NCI-H82 treated with DMSO at 0.1 percent for 48 hours (cell line): ENCODE measurements around the gene CHEK2.
"Not testable (repeated sequence)": the region's sequence is repeated elsewhere in the genome, so short reads cannot be mapped to it uniquely, and the experiment has no call there.

Experiments
- DNase-seq: peaks from one replicate; lab custom pipeline; 2025; ENCODE audit not compliant: unreplicated experiment; lab: John Stamatoyannopoulos, UW

CHEK2 gene

DNA sequence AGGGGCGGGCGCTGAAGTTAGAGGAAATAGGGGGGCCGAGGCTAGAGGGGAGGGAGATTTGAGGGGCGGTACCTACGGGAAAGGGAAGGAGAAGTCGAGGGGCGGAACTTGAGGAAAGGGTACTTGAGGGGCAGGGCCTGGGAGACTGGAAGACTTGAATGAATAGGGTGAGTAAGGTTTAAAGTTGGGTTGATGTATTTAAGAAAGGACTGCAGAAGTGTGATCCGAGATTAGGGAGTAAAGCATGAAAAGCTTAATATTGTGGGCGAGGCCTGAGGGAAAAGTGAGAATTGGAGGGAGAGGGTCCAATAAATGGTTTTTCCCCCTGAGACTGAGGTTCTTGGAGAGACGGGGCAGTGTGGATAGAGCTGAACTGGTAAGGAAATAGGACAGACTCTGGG lies 942 bp upstream of the CHEK2 start:
- no peak for DNase-seq

DNA sequence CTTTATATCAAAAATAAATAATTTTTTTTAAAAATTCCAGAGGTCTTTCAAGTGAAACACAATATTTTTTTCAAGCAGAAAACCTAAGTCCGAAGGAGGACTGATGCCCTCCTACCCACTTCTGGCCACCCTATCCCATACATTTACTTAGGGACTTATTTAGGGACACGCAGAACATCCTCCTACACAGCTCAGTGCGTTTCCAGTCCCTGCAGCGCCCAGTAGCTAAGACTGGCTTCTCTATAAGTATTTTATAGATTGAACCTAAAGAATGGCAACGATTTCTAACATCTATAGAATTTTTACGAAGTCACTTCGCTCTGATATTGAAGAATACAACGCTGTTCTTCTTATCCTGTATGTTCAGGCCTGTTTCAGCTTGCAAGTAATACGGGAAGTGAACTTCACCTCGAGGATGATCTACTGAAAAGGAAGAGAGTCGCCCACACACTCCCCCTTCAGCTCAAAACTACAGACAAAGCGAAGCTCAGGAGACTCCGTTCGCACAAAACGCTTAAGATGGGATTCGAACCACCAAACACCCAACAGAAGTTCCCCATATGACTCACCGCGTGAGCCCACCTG lies 328 bp downstream of the CHEK2 start:
- no peak for DNase-seq

DNA sequence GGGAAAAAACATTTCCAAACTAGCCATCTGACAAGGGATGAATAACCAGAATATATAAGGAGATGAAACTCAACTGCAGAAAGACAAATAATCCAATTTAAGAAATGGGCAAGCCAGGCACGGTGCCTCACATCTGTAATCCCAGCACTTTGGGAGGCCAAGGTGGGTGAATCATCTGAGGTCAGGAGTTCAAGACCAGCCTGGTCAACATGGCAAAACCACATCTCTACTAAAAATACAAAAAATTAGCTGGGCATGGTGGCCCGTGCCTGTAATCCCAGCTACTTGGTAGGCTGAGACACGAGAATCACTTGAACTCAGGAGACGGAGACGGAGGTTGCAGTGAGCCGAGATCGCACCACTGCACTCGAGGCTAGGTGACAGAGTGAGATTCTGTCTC lies 2.7 kb downstream of the CHEK2 start:
- DNase-seq: not testable (repeated sequence)

DNA sequence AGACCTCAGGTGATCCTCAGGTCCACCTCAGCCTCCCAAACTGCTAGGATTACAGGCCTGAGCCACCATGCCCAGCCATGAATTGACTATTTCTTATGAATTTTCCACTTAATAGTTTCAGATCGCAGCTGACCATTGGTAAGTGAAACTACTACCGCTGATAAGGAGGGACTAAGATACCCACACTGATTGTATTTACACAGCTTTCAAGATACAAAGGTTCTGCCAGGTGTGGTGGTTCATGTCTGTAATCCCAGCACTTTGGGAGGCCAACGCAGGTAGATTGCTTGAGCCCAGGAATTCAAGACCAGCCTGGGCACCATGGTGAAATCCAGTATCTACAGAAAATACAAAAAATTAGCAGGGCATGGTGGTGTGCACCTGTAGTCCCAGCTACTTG lies 3.9 kb downstream of the CHEK2 start:
- DNase-seq: no peak

DNA sequence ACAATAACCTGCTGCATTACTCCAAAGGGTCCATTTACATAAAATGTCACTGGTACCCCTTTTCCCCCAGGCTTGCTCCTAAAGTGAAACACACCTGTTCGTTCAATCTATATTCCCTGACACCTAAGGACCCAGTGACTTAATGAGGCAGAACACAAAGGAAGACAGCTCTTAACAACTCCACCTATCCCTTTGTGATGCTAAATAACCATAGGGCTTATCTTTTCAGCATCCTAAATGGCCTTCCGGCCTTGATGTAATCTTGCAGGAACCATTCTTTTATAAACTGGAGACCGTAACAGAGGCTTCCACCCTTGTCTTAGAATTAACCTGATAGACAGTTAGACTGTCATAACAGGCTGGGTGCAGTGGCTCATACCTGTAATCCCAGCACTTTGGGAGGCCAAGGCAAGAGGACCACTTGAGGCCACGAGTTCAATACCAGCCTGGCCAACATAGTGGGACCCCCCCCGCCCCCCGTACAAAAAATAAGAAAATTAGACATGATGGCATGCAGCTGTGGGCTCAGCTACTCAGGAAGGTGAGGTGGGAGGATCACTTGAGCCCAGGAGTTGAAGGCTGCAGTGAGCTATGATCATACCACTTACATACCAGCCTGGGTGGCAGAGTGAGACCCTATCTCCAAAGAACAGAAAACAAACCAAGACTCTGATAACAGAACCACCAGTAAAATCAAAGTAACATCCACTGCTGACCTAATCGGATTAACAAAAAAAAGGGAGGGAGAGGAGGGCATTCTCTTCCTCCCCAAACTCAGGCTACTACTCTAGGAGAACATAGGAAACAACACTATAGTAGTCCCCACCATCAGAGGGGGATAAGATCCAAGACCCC lies 5.1 kb downstream of the CHEK2 start:
- no peak for DNase-seq

DNA sequence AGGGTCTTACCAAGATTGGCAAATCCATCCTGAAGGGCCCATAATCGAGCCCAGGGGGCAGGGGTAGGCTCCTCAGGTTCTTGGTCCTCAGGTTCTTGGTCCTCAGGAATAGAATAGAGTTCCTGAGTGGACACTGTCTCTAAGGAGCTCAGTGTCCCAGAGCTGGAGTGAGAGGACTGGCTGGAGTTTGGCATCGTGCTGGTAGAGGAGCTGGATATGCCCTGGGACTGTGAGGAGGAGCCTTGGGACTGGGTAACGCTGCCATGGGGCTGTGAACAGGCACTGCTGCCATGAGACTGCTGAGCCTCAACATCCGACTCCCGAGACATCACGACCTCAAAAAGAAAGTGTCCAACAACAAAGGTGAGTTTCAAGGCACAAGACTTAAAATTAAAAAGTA lies 7.2 kb downstream of the CHEK2 start:
- DNase-seq: no peak

DNA sequence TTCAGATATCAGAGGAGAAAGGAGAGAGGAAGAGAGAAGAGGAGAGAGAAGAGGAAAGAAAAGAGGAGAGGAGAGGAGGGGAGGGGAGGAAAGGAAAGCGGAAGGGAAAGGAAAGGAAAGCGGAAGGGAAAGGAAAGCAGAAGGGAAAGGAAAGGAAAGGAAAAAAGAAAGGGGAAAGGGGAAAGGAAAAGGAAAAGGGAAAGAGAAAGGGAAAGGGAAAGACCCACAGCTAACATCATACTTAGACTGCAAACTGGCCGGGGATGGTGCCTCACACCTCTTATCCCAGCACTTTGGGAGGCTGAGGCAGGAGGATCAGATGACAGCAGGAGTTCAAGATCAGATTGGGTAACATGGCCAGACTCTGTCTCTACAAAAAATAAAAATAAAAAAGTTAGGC lies 11.4 kb downstream of the CHEK2 start:
- DNase-seq: no peak

DNA sequence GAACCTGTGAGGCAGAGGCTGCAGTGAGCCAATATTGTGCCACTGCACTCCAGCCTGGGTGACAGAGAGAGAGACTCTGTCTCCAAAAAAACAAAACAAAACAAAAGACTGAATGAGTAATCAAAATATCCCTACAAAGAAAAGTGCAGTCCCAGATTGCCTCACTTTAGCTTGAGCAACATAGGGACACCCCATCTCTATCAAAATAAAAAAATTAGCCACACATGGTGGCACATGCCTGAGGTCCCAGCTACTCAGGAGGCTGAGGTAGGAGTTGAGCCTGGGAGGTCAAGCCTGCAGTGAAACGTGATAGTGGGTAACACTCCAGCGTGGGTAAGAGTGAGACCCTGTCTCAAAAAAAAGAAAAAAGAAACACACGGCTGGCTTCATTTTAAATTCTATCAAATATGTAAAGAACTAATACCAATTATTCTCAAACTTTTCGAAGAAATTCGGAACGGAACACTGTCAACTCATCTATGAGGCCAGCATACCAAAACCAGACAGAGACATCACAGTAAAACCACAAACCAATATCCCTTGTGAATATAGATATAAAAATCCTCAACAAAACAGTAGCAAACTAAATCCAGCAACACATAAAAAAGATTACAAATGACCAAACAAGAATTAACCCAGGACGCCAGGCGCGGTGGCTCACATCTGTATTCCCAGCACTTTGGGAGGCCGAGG lies 12.9 kb downstream of the CHEK2 start:
- DNase-seq: no peak

DNA sequence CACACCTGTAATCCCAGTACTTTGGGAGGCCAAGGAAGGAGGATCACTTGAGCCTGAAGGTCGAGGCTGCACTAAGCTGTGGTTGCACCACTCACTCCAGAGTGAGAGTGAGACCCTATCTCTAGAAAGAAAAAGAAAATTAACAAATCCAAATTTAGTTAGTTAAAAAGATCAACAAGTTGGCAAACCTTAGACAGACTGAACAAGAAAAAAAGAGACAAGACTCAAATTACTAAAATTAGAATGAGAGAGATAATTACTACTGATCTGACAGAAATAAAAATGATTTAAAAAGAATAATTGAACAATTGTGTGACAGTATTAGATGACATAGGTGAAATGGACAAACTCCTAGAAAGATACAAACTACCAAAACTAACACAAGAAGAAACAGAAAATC lies 13.6 kb downstream of the CHEK2 start:
- no peak for DNase-seq

DNA sequence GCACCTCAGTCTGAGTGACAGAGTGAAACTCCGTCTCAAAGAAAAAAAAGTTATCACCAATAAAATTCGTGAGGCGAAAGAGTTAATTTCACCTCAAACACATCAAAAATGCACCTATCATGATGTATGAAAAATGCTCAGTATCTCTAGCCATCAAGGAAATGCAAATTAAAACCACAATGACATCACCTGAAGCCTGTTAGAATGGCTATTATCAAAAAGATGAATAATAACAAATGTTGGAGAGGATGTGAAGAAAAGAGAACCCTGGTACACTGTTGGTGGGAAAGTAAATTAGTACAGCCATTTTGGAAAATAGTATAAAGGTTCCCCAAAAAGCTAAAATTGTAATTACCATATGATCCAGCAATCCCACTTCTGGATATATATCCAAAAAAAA lies 23.6 kb downstream of the CHEK2 start:
- DNase-seq: no peak

DNA sequence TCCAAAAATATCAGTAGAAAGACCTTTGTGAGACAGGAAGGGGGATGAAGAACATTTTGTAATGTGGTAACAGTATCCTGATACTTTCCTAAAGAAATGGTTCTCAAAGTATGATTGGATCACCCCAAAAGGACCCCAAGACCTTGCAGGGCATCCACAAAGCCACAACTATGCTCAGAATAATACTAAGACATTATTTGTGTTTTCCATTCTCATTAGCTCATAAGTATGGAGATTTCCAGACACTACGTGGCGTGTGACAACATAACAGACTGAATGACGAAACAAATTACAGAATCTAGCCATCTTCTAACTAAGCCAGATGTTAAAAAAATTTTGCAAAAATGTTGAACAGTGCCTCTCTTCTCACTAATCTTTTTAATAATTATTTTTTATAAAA lies 24.9 kb downstream of the CHEK2 start:
- no peak for DNase-seq

DNA sequence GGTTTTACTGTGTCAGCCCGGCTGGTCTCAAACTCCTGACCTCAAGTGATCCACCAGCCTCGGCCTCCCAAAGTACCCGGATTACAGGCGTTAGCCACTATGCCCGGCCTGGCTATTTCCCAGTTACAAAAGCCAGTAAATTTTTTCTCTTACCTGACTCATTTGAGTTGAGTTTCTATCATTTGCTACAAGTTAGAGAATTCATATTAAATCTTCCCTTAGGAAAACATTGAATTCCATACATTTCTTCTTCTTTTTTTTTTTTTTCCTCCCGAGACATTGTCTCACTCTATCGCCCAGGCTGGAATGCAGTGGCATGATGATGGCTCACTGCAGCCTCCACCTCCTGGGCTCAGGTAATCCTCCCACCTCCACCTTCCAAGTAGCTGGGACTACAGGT lies 26.0 kb downstream of the CHEK2 start:
- DNase-seq: no peak

DNA sequence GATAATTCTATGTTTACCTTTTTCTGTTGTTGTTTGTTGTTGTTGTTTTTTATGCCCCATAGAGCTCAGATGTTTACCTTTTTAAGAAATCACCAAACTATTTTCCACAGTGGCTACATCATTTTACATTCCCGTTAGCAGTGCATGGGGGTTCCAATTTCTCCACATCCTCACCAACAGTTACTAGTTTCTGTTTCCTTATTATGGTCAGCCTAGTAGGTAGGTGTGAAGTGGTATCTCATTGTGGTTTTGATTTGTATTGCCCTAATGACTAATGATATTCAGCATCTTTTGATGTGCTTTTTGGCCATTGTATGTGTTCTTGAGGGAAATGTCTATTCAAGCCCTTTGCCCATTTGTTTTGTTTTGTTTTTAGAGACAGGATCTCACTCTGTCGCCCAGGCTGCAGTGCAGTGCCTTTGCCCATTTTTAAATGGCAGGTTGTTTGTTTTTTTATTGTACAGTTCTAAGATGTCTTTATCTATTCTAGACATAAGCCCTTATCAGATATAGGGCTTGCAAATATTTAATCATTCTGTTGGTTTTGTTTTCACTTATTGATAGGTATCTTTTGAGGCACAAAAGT lies 27.5 kb downstream of the CHEK2 start:
- no peak for DNase-seq

DNA sequence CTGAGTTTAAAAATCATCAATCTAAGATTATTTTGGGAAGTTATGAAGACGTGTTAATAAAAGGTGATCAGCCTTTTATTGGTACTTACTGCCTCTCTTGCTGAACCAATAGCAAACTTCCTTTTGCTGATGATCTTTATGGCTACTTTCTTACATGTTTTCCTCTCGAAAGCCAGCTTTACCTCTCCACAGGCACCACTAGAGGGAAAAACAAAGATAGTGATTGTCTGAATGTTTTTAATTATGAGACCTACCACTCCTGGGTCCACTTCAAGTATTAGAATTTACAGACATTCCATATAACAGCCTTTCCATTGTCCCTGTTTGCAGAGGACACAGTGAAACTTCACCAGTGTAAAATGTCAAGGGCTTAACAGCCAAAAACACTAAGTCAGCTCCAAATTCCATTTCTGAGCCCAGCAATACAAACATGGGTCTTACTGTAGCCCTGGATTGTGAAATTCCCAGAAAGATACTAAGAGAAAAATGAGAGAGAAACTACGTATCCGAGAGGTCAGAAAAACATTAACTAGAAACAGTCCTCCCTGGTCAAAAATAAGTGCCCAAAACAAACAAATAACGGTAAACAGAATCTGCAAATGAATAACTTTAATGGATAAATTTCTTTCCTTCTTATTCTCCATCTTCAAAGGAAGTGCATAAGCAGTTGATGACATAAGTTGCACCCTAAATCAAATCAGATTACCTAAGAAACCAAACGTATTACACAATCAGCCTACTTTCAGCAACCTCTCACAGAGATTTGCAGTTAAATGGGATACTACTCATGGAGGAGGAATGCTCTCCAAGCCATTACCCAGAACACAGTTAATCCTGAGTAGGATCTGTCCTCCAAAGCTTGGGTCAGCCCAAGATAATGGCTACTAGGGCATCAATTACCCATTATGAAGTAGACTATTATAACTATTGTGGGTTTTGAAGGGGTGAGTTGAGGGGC lies 29.5 kb downstream of the CHEK2 start:
- DNase-seq: no peak

DNA sequence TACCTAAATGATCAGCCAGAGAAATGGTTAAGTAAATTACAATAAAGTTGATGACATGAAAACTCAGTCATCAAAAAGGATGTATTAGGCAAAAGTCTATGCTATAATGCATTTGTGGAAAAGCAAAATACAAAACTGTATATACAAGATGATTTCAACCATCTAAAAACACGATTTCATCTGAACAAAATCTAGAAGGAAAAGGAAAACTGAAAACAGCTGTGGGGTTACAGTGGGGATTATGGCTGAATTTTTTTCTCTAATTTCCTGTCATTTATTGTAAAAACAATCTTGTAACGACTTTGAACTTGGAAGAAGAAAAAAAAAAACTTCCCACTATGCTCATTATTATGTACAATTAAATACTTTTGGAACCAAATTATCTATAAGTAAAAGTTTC lies 30.3 kb downstream of the CHEK2 start:
- DNase-seq: no peak

DNA sequence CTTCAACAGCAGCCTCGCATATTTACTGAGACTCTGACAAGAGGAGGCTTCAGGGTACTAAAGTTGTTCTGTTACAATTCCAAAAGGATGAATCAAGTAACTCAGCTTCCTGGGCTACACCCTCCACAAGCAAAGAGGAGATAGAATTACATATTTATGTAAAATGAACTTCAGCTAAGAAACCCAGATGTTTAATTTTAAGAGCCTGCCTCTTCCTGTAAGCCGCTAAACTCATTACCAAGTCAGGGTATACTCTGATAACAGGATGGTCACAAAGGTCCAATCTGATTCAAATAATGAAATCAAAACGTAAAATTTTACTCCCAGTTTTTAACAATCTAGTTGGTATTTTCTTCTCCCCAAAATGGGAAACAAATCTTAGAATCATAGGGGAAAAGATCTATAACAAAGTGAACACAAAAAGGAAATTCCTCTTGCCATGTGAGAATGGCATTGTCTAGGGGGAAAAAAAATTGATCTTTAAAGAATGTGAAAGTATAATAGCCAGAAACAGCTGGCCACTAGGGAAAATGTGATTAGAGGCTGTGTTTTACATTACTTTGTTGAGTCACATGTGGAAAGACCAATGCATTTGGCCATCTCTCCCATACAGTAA lies 30.9 kb downstream of the CHEK2 start:
- no peak for DNase-seq

DNA sequence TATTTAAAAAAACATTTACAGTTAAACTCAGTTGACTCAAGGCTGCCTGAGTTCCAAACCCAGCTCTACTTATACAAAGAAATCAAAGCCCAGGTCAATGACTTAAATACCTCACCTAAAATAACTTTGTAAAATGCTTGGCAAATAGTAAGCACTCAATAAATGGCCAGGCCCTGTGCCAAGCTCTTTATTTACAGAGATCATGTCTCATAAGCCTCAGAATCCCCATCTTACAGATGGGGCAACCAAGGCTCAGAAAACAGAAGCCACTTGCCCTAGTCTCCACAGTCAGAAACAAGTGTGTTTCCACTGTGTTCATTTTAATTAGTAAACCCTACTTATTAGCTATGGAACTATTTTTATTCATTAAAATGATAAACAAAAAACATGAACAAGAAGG lies 31.5 kb downstream of the CHEK2 start:
- no peak for DNase-seq

DNA sequence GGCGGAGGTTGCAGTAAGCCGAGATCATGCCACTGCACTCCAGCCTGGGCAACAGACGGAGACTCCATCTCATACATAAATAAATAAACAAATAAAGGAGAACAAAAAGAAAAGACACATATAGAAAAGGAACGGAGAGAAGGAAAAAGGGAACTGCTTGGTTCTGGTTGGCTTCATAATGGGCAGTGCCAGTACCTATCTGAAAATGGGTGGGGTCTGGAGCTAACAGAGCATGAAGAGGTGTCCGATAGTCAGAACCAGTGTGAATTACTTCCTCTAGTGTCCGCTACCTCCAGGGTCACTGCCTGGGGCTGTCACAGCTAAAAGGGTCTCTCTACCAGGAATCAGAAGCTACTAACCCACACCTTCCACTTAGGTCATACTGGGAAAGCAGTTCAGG lies 34.8 kb downstream of the CHEK2 start:
- no peak for DNase-seq

DNA sequence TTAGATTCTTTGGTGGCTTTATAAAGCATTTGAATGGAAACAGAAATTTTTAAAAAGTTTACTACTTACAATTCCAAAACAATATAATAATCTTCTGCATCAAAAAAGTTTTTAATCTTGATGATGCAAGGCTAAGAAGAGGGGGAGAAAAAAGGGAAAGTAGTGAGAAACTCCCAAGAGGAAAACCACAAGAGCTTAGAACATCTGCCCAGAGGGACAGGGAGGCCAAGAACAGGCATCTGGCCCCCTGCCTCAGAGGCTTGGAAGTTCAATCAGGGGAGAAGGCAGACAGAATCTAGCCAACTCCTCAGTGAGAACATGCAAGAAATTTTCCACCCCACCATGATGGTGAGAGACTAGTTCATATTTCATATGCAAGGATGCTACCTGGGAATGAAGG lies 38.2 kb downstream of the CHEK2 start:
- DNase-seq: no peak

DNA sequence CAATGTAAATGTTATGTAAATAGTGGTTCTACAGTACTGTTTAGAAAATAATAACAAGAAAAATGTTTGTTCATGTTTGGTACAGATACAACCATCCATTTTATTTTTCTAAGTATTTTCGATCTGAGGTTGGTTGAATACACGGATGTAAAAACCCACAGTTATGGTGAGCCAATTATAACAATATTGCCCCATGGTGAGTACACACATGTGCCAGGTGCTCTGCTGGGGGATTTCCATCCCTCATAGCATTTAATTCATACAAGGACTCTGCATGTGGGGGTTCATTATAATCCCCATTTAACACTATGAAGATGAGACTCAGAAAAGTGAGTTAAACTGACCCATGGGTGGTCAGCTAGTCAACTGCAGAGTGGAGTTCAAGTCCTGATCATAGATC lies 38.7 kb downstream of the CHEK2 start:
- no peak for DNase-seq
